ENCODE data around the gene MRPL46.

MRPL46 gene

DNA sequence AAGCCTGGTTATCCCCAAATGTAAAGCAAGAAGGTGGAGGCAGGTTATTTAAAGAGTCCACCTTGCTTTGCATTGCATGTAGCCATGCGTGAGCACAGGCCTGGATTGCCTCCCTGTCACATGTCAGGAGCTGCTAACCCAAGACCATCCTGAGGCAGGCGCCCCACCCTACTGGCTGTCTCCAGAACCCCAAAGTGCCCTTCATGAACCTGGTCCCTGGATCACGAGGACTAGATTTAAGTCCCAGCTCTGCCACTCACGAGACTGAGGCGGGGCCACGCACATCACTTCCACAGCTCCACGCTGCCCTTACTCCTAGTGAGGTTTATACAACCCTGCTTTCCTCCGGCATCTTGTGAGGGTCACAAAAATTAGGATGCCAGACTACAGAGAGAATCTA lies 17.6 kb downstream of the MRPL46 start:
- no peaks in the 10 kb centered on the region for H4K20me1 ChIP-seq (ENCODE audit: low read depth, low read length)
- H3F3A ChIP-seq (ENCODE audit: insufficient read depth), result no peaks in the 10 kb centered on the region
- H3K27me3 ChIP-seq (ENCODE audit: low read length), result no peaks in the 10 kb centered on the region
- H3K79me2 ChIP-seq (ENCODE audit: insufficient read depth, low read length), result no peaks in the 10 kb centered on the region
- peak overlapping the region; percentile 36 for H2AFZ ChIP-seq (ENCODE audit: low read depth, low read length, severe bottlenecking)
- H3K9me3 ChIP-seq (ENCODE audit: insufficient read depth, low read length), result no peaks in the 10 kb centered on the region
- no peak overlapping the region for H3K4me3 ChIP-seq (ENCODE audit: insufficient read depth, low read length, poor library complexity, severe bottlenecking)
- no peak overlapping the region for H3K9ac ChIP-seq (ENCODE audit: low read length)
- TF ChIP-seq EZH2phosphoT487 (conservative IDR thresholded peaks at IDR 0.05; ENCODE audit: low read length), result no peak
- TF ChIP-seq, protein P1, sequence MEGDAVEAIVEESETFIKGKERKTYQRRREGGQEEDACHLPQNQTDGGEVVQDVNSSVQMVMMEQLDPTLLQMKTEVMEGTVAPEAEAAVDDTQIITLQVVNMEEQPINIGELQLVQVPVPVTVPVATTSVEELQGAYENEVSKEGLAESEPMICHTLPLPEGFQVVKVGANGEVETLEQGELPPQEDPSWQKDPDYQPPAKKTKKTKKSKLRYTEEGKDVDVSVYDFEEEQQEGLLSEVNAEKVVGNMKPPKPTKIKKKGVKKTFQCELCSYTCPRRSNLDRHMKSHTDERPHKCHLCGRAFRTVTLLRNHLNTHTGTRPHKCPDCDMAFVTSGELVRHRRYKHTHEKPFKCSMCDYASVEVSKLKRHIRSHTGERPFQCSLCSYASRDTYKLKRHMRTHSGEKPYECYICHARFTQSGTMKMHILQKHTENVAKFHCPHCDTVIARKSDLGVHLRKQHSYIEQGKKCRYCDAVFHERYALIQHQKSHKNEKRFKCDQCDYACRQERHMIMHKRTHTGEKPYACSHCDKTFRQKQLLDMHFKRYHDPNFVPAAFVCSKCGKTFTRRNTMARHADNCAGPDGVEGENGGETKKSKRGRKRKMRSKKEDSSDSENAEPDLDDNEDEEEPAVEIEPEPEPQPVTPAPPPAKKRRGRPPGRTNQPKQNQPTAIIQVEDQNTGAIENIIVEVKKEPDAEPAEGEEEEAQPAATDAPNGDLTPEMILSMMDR (IDR thresholded peaks at IDR 0.05; ENCODE audit: insufficient read depth, low read length, poor library complexity, severe bottlenecking), result no peak
- no peak overlapping the region for H3K4me2 ChIP-seq (ENCODE audit: low read depth, low read length, poor library complexity, severe bottlenecking)
- H3K36me3 ChIP-seq (ENCODE audit: low read length), result peaks cover 1% of the 10 kb centered on the region; the same call in 1 of the 2 replicates
- H3K27ac ChIP-seq (ENCODE audit: low read depth, low read length), result no peak overlapping the region
- no peaks in the 10 kb centered on the region for H3K9me2 ChIP-seq (replicated peaks; ENCODE audit: insufficient read depth, low read length)

DNA sequence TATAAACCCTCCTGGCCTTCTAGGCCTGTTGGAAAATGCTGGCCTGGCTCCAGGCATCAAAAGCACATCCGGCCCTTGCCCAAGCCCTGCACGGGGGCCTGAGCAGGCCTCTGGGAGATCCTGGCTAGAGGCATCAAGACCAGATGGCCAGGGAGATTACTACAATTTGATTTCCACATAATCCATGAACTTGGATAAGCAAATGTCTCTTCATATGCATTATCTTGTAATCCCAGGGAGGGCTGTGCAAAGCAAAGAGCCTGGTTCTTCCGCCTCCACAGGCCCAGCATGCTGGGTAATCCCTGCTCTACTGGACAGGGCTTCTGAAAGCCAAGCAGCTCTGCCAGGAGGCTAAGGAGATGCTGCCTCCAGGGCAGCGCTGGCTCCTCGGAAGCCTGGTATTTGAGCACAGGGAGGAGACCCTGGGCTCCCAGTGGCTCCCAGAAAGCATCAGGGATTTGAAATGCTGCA lies 18.2 kb downstream of the MRPL46 start:
- no peak overlapping the region for H3K4me2 ChIP-seq (ENCODE audit: low read depth, low read length, poor library complexity, severe bottlenecking)
- H3K79me2 ChIP-seq (ENCODE audit: insufficient read depth, low read length), result no peaks in the 10 kb centered on the region
- no peaks in the 10 kb centered on the region for H4K20me1 ChIP-seq (ENCODE audit: low read depth, low read length)
- no peaks in the 10 kb centered on the region for H3K9me3 ChIP-seq (ENCODE audit: insufficient read depth, low read length)
- H3K9me2 ChIP-seq (replicated peaks; ENCODE audit: insufficient read depth, low read length), result no peaks in the 10 kb centered on the region
- TF ChIP-seq EZH2phosphoT487 (conservative IDR thresholded peaks at IDR 0.05; ENCODE audit: low read length), result no peak
- TF ChIP-seq, protein P1 (IDR thresholded peaks at IDR 0.05; ENCODE audit: insufficient read depth, low read length, poor library complexity, severe bottlenecking), result no peak
- no peak overlapping the region for H3K9ac ChIP-seq (ENCODE audit: low read length)
- no peaks in the 10 kb centered on the region for H3K27me3 ChIP-seq (ENCODE audit: low read length)
- H3K4me3 ChIP-seq (ENCODE audit: insufficient read depth, low read length, poor library complexity, severe bottlenecking), result no peak overlapping the region
- H3K27ac ChIP-seq (ENCODE audit: low read depth, low read length), result no peak overlapping the region
- H3K36me3 ChIP-seq (ENCODE audit: low read length), result peaks cover 4% of the 10 kb centered on the region; the same call in 1 of the 2 replicates
- no peaks in the 10 kb centered on the region for H3F3A ChIP-seq (ENCODE audit: insufficient read depth)
- no peak overlapping the region for H2AFZ ChIP-seq (ENCODE audit: low read depth, low read length, severe bottlenecking)

DNA sequence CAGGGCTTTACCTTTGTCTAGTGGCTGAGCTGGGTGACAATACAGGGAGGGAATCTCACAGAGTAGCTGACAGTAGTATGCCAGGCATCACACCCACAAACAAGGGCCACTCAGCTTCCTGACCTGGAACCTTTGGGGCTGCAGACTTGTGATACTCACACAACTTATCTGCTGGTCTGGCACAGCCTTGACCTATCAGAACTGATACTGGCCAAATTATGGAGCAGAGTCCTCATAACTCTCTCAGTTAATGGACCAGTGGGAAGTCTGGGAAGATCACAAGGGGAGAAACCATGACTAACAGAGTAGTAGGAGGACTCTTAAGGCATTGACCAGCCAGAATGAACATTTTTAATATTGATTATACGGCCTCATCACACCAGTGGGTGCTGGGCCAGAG lies 19.4 kb downstream of the MRPL46 start:
- Histone ChIP-seq H3K36me3 (ENCODE audit: low read length) (peaks cover 4% of the 10 kb centered on the region; the same call in 1 of the 2 replicates), H3K9ac (ENCODE audit: low read length) (no peak overlapping the region), H3K4me2 (ENCODE audit: low read depth, low read length, poor library complexity, severe bottlenecking) (no peak overlapping the region), H4K20me1 (ENCODE audit: low read depth, low read length) (no peaks in the 10 kb centered on the region), H3K9me2 (replicated peaks; ENCODE audit: insufficient read depth, low read length) (no peaks in the 10 kb centered on the region), H3F3A (ENCODE audit: insufficient read depth) (no peaks in the 10 kb centered on the region), H3K4me3 (ENCODE audit: insufficient read depth, low read length, poor library complexity, severe bottlenecking) (no peak overlapping the region), H3K27ac (ENCODE audit: low read depth, low read length) (no peak overlapping the region), H3K27me3 (ENCODE audit: low read length) (no peaks in the 10 kb centered on the region), H2AFZ (ENCODE audit: low read depth, low read length, severe bottlenecking) (no peak overlapping the region), H3K79me2 (ENCODE audit: insufficient read depth, low read length) (no peaks in the 10 kb centered on the region), H3K9me3 (ENCODE audit: insufficient read depth, low read length) (no peaks in the 10 kb centered on the region)
- no peak for TF ChIP-seq EZH2phosphoT487 (conservative IDR thresholded peaks at IDR 0.05; ENCODE audit: low read length)
- TF ChIP-seq, protein P1 (IDR thresholded peaks at IDR 0.05; ENCODE audit: insufficient read depth, low read length, poor library complexity, severe bottlenecking), result no peak
